Measurements from ENCODE around the gene HPX.

Gene HPX, protein sequence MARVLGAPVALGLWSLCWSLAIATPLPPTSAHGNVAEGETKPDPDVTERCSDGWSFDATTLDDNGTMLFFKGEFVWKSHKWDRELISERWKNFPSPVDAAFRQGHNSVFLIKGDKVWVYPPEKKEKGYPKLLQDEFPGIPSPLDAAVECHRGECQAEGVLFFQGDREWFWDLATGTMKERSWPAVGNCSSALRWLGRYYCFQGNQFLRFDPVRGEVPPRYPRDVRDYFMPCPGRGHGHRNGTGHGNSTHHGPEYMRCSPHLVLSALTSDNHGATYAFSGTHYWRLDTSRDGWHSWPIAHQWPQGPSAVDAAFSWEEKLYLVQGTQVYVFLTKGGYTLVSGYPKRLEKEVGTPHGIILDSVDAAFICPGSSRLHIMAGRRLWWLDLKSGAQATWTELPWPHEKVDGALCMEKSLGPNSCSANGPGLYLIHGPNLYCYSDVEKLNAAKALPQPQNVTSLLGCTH
- total RNA-seq, result 0 to 1.7 (median 0.38) reads per million in 9 experiments

GRCh38 chr11:6440906-6441358, at the start of gene HPX:
TSS of gene HPX (minus strand) at chr11:6440987. CDS start at chr11:6440963, 24 bp downstream.
- H3K4me1 Mint-ChIP-seq (ENCODE audit: low read depth in 2 of 2), result no peaks in the 10 kb centered on the region
- H3K9me3 Mint-ChIP-seq, result no peaks in the 10 kb centered on the region
- H3K36me3 Mint-ChIP-seq (ENCODE audit: insufficient read depth), result no peaks in the 10 kb centered on the region
- no peak within 1 kb of the TSS for H3K4me3 Mint-ChIP-seq
- peak within 1 kb of the TSS in 1 of 2 donors; percentile 52 for H3K27ac Mint-ChIP-seq
- no peaks in the 10 kb centered on the region for H3K27me3 Mint-ChIP-seq
- ATAC-seq (replicated peaks) (no peak), DNase-seq (no peak)

- Mint-ChIP-seq H3K9me3 (no peaks in the 10 kb centered on the region), H3K27me3 (no peaks in the 10 kb centered on the region), H3K4me3 (no peak overlapping the region), H3K27ac (peak overlapping the region in 1 of 2 donors; percentile 50), H3K4me1 (ENCODE audit: low read depth in 2 of 2) (peaks cover 4 to 9% of the 10 kb centered on the region in 2 donors), H3K36me3 (ENCODE audit: insufficient read depth) (peaks cover 14% of the 10 kb centered on the region)
- no peak for DNase-seq
- no peak for ATAC-seq (replicated peaks)
These were observed 48.5 kb upstream of the HPX start for GRCh38 chr11:6489306-6489705.

DNA sequence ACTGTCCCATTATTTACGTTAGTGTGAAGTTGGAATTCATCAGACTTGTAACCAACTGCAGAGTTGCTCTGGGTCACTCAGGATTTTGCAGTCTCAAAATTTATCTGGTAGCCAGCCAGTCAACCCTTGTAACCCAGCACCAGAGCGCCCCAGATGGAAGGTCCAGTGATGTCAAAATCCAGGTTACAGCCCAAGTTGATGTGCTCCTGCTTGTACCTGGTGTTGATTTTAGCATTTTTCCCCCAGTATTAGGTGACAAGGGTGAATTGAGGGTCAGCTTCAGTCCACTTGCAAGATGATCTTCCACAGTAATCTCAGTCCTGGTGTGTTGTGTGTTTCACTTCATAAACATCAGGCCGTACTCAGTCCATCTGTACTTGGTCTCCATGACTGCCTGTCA, 48.0 kb upstream of the HPX start:
- peaks cover 14% of the 10 kb centered on the region for H3K36me3 Mint-ChIP-seq (ENCODE audit: insufficient read depth)
- ATAC-seq (replicated peaks), result no peak
- H3K27me3 Mint-ChIP-seq, result no peaks in the 10 kb centered on the region
- H3K9me3 Mint-ChIP-seq, result no peaks in the 10 kb centered on the region
- no peak overlapping the region for H3K27ac Mint-ChIP-seq
- DNase-seq, result no peak
- H3K4me1 Mint-ChIP-seq (ENCODE audit: low read depth in 2 of 2), result peaks cover 4 to 7% of the 10 kb centered on the region in 2 donors
- H3K4me3 Mint-ChIP-seq, result no peak overlapping the region

DNA sequence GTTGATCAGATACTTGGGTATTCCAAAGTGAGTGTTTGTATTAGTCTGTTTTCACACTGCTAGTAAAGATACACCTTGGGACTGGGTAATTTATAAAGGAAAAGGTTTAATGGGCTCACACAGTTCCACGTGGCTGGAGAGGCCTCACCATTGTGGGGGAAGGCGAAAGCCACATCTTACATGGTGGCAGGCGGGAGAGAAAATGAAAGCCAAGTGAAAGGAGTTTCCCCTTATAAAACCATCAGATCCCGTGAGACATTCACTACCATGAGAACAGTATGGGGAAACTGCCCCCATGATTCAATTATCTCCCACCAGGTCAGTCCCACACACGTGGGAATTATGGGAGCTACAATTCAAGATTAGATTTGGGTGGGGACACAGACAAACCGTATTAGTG, 47.6 kb upstream of the HPX start:
- H3K27ac Mint-ChIP-seq, result no peak overlapping the region
- H3K27me3 Mint-ChIP-seq, result no peaks in the 10 kb centered on the region
- H3K36me3 Mint-ChIP-seq (ENCODE audit: insufficient read depth), result peaks cover 17% of the 10 kb centered on the region
- DNase-seq (no peak), ATAC-seq (replicated peaks) (no peak)
- H3K4me1 Mint-ChIP-seq (ENCODE audit: low read depth in 2 of 2), result peaks cover 7 to 11% of the 10 kb centered on the region in 2 donors
- H3K9me3 Mint-ChIP-seq, result no peaks in the 10 kb centered on the region
- no peak overlapping the region for H3K4me3 Mint-ChIP-seq

DNA sequence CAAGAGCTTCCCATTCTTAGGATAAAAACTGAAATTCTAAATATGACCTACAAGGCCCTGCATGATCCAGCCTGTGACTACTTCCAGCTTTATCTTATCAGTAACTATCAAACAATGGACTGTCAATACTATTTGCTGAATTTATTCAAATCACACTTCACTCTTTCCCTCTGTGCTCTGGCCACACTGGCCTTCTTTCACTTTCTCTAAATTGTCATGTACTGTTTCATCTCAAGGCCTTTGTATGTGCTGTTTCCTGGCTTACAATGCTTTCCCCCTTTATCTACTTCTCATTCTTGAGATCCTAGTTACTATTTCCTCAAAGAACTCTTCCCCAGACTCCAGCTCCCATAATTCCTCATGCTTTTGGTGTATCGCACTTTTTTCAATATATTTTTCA, 46.2 kb upstream of the HPX start:
- Mint-ChIP-seq H3K4me3 (no peak overlapping the region), H3K9me3 (no peaks in the 10 kb centered on the region), H3K36me3 (ENCODE audit: insufficient read depth) (peaks cover 18% of the 10 kb centered on the region), H3K27ac (no peak overlapping the region), H3K4me1 (ENCODE audit: low read depth in 2 of 2) (peaks cover 14 to 15% of the 10 kb centered on the region in 2 donors), H3K27me3 (no peaks in the 10 kb centered on the region)
- DNase-seq, result no peak
- ATAC-seq (replicated peaks), result no peak

DNA sequence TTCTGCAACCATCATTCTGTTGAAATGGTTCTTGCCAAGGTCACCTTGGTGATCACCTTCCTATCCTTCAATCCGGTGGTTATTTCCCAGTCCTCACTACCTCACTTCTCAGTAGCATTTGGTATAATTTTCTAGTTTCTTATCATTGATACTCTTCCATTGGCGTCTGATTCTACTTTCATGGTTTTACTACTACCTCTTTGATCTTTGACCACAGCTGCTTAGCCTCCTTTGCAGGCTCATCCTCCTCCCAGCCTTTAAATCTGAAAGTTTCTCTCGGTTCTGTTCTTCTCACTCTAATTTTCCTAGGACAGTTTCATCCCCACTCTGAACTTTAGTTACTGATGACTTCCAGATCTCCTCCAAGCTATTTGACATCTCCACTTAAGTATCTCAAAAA, 45.5 kb upstream of the HPX start:
- ATAC-seq (replicated peaks), result no peak
- no peaks in the 10 kb centered on the region for H3K27me3 Mint-ChIP-seq
- no peak overlapping the region for H3K27ac Mint-ChIP-seq

GRCh38 chr11:6485661-6486060, 44.9 kb upstream of the HPX start:
- Mint-ChIP-seq H3K27me3 (no peaks in the 10 kb centered on the region), H3K4me3 (no peak overlapping the region), H3K27ac (no peak overlapping the region), H3K9me3 (no peaks in the 10 kb centered on the region), H3K36me3 (ENCODE audit: insufficient read depth) (peaks cover 26% of the 10 kb centered on the region), H3K4me1 (ENCODE audit: low read depth in 2 of 2) (peaks cover 19 to 22% of the 10 kb centered on the region in 2 donors)
- DNase-seq (no peak), ATAC-seq (replicated peaks) (no peak)

More for the DNA sequence above, 45.5 kb upstream of the HPX start:
- Mint-ChIP-seq H3K4me3 (no peak overlapping the region), H3K9me3 (no peaks in the 10 kb centered on the region), H3K36me3 (ENCODE audit: insufficient read depth) (peaks cover 22% of the 10 kb centered on the region), H3K4me1 (ENCODE audit: low read depth in 2 of 2) (peaks cover 13 to 16% of the 10 kb centered on the region in 2 donors)
- DNase-seq, result no peak

DNA sequence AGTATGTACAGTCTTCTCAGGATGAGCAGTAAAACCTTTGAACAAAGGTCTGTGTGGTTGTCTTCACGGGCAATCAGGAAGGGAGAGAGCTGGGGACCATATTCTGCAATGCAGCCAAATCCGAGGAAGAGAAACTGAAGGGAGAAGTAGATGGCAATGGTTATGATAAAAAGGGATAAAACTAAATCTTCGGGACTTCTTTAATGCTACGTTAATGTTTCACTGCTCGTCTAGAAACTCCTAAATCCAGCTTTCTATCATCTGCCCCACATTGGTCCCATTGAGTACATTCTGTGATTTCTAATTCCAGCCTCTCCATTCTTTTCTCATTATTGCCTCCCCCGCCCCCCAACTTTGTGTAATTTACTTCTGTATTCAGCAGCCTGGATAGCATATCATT, 42.2 kb upstream of the HPX start:
- peak overlapping the region; percentile 96 to 98 for H3K27ac Mint-ChIP-seq
- DNase-seq (no peak), ATAC-seq (replicated peaks) (no peak)
- H3K36me3 Mint-ChIP-seq (ENCODE audit: insufficient read depth), result peaks cover 25% of the 10 kb centered on the region
- no peaks in the 10 kb centered on the region for H3K27me3 Mint-ChIP-seq
- no peaks in the 10 kb centered on the region for H3K9me3 Mint-ChIP-seq
- H3K4me1 Mint-ChIP-seq (ENCODE audit: low read depth in 2 of 2), result peaks cover 26 to 32% of the 10 kb centered on the region in 2 donors
- H3K4me3 Mint-ChIP-seq, result peak overlapping the region; percentile 89 to 90

GRCh38 chr11:6482441-6482840, 41.7 kb upstream of the HPX start:
- Mint-ChIP-seq H3K9me3 (no peaks in the 10 kb centered on the region), H3K4me3 (peak overlapping the region; percentile 89 to 90), H3K27ac (peak overlapping the region; percentile 96 to 98), H3K36me3 (ENCODE audit: insufficient read depth) (peaks cover 26% of the 10 kb centered on the region), H3K4me1 (ENCODE audit: low read depth in 2 of 2) (peaks cover 26 to 32% of the 10 kb centered on the region in 2 donors), H3K27me3 (no peaks in the 10 kb centered on the region)
- no peak for DNase-seq
- ATAC-seq (replicated peaks), result no peak

DNA sequence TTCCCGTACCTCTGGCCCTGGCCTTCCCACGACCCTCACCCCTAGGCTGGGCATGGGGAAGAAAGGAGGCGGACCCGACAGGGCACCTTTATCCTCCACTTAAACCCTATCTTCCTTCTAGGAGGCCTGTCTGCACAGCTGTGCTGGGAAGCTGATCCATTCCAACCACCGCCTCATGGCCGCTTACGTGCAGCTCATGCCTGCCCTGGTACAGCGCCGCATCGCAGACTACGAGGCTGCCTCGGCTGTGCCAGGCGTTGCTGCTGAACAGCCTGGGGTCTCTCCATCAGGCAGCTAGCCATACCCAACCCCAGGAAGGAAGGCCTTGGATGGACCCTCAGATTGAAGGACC, 41.1 kb upstream of the HPX start:
- H3K9me3 Mint-ChIP-seq, result no peaks in the 10 kb centered on the region
- H3K4me3 Mint-ChIP-seq, result peak overlapping the region; percentile 89 to 90
- ATAC-seq (replicated peaks), result peak; percentile 3
- peaks cover 26 to 32% of the 10 kb centered on the region in 2 donors for H3K4me1 Mint-ChIP-seq (ENCODE audit: low read depth in 2 of 2)
- H3K36me3 Mint-ChIP-seq (ENCODE audit: insufficient read depth), result peaks cover 27% of the 10 kb centered on the region
- no peaks in the 10 kb centered on the region for H3K27me3 Mint-ChIP-seq
- H3K27ac Mint-ChIP-seq, result peak overlapping the region; percentile 96 to 98
- peak in 1 of 3 experiments; percentile 18 for DNase-seq

DNA sequence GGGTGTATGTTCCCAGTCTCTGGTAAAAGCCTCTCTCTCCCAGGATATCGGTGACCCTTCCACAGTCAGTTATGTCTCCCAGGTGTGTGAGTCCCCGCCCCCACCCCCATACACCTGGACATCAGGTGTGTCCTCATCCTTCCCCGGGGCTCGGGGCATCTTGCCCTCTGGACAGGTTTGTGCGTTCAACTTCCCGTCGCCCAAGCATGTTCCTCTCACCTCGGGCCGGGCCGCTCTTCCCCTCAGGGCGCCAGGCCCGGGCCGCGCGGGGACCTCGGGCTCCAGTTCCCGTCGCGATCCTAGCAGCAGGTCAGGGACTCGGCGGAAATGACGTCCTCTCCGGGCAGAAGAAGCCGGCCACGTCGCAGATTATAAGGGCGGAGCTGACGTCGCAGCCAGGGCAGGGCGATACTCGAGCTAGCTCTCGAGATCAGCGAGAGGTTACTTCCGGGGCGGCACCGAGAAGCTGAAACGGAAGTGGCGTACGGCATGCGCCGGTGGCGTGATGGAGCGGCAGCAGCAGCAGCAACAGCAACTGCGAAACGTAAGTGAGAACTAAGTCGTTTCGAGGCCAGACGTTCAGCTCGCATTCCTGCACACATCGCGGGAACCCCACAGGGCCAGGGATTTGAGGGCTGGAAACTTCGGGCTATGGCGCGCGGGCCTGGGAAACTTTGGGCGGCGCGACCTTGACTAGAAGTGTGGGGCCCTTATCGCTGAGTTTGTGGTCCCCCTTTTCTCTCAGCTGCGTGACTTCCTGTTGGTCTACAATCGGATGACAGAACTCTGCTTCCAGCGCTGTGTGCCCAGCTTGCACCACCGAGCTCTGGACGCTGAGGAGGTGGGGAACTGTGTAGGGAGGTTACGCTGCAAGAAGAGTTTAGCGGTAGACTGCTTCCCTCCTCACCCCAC, 40.5 kb upstream of the HPX start, which contains the start of the genes ARFIP2 and TIMM10B:
TSS of gene ARFIP2 (minus strand) at position 320 of the 912 bp plus-strand sequence. CDS start 910 bp downstream, outside the sequence.
TSS of gene TIMM10B (plus strand) at position 490 of the 912 bp plus-strand sequence. CDS start at position 506, 16 bp downstream.
- Mint-ChIP-seq H3K9me3 (no peaks in the 10 kb centered on the region), H3K4me3 (peak within 1 kb of the TSS; percentile 89 to 90), H3K27ac (peak within 1 kb of the TSS; percentile 96 to 98), H3K27me3 (no peaks in the 10 kb centered on the region), H3K36me3 (ENCODE audit: insufficient read depth) (peaks cover 27% of the 10 kb centered on the region), H3K4me1 (ENCODE audit: low read depth in 2 of 2) (peaks cover 26 to 32% of the 10 kb centered on the region in 2 donors)
- ATAC-seq (replicated peaks), result peak; percentile 95
- peak; percentile 94 to 97 (median 96) for DNase-seq

DNA sequence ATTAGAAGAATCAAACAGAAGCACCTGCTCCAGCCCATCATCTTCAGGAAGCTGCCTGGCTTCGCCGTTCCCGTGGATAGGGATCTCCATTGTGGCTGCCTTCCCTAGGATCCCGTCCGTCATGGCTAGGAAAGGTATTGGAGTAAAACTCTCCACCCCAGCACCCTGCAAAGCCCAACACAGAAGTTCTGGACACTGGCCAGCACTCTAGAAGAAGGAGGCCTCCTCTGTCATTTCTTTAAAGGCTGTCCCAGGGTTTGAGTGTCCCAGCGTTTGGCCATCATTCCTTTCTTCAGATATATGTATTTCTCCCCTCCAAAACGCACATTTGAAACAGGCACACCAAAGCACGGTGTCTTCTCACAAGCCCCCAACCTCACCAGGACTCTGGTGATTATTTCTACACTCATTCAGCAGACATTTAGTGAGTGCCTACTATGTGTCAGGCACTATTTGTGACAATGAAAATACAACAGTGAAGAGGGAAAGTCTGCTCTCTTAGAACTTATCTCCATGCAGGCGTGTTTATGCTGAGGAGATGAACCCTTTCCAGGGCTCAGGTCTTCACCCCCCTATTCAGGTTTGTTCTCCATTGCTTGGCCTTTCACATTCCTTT, 39.6 kb upstream of the HPX start:
- Mint-ChIP-seq H3K27ac (peak overlapping the region; percentile 96 to 98), H3K36me3 (ENCODE audit: insufficient read depth) (peaks cover 27% of the 10 kb centered on the region), H3K4me3 (peak overlapping the region; percentile 89 to 90), H3K9me3 (no peaks in the 10 kb centered on the region), H3K27me3 (no peaks in the 10 kb centered on the region), H3K4me1 (ENCODE audit: low read depth in 2 of 2) (peaks cover 29 to 32% of the 10 kb centered on the region in 2 donors)
- ATAC-seq (replicated peaks), result no peak
- no peak for DNase-seq

- peak overlapping the region in 1 of 2 donors; percentile 39 for H3K27ac Mint-ChIP-seq
- peaks cover 23% of the 10 kb centered on the region for H3K36me3 Mint-ChIP-seq (ENCODE audit: insufficient read depth)
- H3K4me1 Mint-ChIP-seq (ENCODE audit: low read depth in 2 of 2), result peaks cover 33 to 36% of the 10 kb centered on the region in 2 donors
- ATAC-seq (replicated peaks), result no peak
- H3K4me3 Mint-ChIP-seq, result no peak overlapping the region
- no peaks in the 10 kb centered on the region for H3K27me3 Mint-ChIP-seq
- H3K9me3 Mint-ChIP-seq, result no peaks in the 10 kb centered on the region
- no peak for DNase-seq
These were observed 35.8 kb upstream of the HPX start for GRCh38 chr11:6476571-6476970.

Measured in effector memory CD8-positive, alpha-beta T cell (primary cell).